Measurements from ENCODE around the gene IL1RAPL2.

DNA sequence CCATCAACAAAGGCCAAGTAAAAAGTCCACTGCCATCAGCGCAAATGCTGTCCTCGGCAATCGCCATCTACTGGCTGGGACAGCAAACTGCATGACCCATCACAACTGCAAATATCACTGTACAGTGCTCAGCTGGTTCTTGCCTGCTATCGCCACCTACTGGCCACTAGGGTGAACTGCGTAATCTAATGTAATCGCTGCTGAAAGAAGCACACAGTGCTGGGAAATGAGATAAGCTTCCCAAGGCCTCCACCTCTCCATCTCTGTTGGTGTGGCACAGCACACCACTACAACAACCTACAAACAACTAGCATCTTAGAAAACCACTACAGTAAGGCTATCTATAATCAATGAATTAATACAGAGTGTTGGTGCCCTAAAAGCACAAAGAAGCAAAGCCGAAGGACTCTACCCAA lies 356.2 kb downstream of the IL1RAPL2 start:
- TF ChIP-seq SMC3 (IDR thresholded peaks at IDR 0.05; ENCODE audit: low read depth, low read length) (peak; percentile 74), ELF1 (IDR thresholded peaks at IDR 0.05) (no peak), YY1 (IDR thresholded peaks at IDR 0.05; ENCODE audit: low read depth) (no peak), TAF1 (IDR thresholded peaks at IDR 0.05; ENCODE audit: borderline replicate concordance, low read depth, low read length) (no peak), POLR2AphosphoS5 (IDR thresholded peaks at IDR 0.05; ENCODE audit: low read depth, low read length) (no peak), RCOR1 (IDR thresholded peaks at IDR 0.05; ENCODE audit: low read length) (no peak)
- TF ChIP-seq, protein P1, sequence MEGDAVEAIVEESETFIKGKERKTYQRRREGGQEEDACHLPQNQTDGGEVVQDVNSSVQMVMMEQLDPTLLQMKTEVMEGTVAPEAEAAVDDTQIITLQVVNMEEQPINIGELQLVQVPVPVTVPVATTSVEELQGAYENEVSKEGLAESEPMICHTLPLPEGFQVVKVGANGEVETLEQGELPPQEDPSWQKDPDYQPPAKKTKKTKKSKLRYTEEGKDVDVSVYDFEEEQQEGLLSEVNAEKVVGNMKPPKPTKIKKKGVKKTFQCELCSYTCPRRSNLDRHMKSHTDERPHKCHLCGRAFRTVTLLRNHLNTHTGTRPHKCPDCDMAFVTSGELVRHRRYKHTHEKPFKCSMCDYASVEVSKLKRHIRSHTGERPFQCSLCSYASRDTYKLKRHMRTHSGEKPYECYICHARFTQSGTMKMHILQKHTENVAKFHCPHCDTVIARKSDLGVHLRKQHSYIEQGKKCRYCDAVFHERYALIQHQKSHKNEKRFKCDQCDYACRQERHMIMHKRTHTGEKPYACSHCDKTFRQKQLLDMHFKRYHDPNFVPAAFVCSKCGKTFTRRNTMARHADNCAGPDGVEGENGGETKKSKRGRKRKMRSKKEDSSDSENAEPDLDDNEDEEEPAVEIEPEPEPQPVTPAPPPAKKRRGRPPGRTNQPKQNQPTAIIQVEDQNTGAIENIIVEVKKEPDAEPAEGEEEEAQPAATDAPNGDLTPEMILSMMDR (IDR thresholded peaks at IDR 0.05), result peak; percentile 99
- TF ChIP-seq, protein P2, sequence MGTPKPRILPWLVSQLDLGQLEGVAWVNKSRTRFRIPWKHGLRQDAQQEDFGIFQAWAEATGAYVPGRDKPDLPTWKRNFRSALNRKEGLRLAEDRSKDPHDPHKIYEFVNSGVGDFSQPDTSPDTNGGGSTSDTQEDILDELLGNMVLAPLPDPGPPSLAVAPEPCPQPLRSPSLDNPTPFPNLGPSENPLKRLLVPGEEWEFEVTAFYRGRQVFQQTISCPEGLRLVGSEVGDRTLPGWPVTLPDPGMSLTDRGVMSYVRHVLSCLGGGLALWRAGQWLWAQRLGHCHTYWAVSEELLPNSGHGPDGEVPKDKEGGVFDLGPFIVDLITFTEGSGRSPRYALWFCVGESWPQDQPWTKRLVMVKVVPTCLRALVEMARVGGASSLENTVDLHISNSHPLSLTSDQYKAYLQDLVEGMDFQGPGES (IDR thresholded peaks at IDR 0.05; ENCODE audit: low read depth, low read length), result no peak
- TF ChIP-seq, protein P3, sequence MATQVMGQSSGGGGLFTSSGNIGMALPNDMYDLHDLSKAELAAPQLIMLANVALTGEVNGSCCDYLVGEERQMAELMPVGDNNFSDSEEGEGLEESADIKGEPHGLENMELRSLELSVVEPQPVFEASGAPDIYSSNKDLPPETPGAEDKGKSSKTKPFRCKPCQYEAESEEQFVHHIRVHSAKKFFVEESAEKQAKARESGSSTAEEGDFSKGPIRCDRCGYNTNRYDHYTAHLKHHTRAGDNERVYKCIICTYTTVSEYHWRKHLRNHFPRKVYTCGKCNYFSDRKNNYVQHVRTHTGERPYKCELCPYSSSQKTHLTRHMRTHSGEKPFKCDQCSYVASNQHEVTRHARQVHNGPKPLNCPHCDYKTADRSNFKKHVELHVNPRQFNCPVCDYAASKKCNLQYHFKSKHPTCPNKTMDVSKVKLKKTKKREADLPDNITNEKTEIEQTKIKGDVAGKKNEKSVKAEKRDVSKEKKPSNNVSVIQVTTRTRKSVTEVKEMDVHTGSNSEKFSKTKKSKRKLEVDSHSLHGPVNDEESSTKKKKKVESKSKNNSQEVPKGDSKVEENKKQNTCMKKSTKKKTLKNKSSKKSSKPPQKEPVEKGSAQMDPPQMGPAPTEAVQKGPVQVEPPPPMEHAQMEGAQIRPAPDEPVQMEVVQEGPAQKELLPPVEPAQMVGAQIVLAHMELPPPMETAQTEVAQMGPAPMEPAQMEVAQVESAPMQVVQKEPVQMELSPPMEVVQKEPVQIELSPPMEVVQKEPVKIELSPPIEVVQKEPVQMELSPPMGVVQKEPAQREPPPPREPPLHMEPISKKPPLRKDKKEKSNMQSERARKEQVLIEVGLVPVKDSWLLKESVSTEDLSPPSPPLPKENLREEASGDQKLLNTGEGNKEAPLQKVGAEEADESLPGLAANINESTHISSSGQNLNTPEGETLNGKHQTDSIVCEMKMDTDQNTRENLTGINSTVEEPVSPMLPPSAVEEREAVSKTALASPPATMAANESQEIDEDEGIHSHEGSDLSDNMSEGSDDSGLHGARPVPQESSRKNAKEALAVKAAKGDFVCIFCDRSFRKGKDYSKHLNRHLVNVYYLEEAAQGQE (IDR thresholded peaks at IDR 0.05; ENCODE audit: low read depth, low read length), result no peak
- TF ChIP-seq, protein P4, sequence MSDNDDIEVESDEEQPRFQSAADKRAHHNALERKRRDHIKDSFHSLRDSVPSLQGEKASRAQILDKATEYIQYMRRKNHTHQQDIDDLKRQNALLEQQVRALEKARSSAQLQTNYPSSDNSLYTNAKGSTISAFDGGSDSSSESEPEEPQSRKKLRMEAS (IDR thresholded peaks at IDR 0.05; ENCODE audit: low read depth), result no peak

All from SK-N-SH (cell line).